GM18526 (cell line): Measurements from ENCODE around the gene HBM.

ENCODE experiments used
- POLR2A ChIP-seq: IDR thresholded peaks from 3 replicates; pipeline ENCODE4 v1.6.1; 2011; ENCODE audit not compliant: insufficient read length; ENCODE audit errors: extremely low read depth

HBM gene

GRCh38 chr16:140175-140857 lies 25.5 kb upstream of the HBM start:
- no peak for TF ChIP-seq POLR2A

- TF ChIP-seq POLR2A: no peak
Measured at GRCh38 chr16:142405-142967, 23.3 kb upstream of the HBM start.

DNA sequence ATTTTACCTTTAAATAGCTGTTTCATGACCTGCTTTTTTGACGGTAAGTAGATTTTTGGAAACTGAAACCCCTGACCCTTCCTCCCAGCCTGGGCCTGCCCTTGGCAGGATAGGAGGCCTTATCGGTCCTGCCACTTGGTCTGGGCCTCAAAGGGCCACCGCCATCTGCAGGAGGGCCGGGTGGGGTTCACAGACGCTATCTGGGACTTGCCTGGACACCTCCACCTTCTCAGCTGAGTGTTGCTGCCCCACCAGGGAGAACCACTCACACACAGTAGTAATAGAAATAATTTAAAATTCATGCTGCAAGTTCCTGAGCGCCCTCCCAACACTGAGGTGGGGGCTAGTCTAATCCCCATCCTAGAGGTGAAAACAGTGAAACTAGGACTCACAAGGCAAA lies 22.7 kb upstream of the HBM start:
- TF ChIP-seq POLR2A: no peak

DNA sequence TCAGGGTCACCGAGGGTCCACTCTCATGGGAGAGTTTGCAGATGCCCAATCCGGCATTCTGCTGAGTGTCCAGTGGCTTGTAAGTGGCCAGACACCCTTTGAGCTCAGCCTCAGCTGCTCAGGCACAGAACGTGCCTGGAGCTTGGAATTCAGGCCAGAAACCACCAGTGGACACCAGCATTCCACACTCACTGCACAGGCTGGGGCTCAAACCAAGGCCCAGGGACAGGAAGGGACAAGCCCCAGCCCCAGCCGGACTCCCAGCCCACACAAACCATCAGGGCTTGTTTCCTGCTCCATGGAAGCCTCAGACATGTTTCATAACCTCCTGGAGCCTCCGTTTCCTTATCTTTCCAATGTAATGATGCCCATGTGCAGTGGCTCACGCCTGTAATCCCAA lies 22.3 kb upstream of the HBM start:
- TF ChIP-seq POLR2A: no peak

DNA sequence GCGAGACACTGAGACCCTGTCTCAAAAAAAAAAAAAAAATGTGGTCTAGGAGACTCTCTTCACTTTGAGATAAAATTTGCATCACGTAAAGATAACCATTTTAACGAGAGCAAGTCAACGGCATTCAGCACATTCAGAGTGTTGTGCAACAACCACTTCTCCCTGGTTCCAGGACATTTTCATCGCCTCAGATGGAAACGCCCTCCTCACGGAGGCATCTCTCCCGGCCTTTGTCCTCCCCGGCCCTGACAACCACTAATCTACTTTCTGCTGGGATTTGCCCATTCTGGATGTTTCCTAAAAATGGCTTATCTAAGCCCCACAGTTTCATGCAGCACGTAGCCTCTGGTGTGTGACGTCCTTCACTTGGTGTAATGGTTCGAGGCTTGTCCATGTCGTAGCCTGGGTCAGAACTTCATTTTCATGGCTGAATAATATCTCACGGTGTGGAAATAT lies 21.0 kb upstream of the HBM start:
- no peak for TF ChIP-seq POLR2A

DNA sequence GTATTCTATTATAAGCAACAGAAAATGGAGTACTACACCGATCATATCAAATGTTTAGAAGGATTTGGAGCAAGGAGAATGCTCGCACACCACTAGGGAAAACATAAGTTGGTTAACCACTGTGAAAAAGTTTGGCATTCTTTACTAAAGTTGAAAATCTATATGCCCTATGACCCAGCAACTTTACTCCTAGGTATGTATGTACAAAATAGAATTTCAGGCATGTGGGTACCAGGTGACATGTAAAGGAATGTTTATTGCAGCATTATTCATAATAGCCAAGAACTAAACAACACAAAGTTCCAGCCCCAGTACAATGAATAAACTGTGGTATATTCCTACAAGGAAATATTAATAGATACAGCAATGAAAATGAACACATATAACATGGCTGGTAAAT lies 19.1 kb upstream of the HBM start:
- TF ChIP-seq POLR2A: no peak

GRCh38 chr16:149024-149660 lies 16.6 kb upstream of the HBM start:
- no peak for TF ChIP-seq POLR2A

DNA sequence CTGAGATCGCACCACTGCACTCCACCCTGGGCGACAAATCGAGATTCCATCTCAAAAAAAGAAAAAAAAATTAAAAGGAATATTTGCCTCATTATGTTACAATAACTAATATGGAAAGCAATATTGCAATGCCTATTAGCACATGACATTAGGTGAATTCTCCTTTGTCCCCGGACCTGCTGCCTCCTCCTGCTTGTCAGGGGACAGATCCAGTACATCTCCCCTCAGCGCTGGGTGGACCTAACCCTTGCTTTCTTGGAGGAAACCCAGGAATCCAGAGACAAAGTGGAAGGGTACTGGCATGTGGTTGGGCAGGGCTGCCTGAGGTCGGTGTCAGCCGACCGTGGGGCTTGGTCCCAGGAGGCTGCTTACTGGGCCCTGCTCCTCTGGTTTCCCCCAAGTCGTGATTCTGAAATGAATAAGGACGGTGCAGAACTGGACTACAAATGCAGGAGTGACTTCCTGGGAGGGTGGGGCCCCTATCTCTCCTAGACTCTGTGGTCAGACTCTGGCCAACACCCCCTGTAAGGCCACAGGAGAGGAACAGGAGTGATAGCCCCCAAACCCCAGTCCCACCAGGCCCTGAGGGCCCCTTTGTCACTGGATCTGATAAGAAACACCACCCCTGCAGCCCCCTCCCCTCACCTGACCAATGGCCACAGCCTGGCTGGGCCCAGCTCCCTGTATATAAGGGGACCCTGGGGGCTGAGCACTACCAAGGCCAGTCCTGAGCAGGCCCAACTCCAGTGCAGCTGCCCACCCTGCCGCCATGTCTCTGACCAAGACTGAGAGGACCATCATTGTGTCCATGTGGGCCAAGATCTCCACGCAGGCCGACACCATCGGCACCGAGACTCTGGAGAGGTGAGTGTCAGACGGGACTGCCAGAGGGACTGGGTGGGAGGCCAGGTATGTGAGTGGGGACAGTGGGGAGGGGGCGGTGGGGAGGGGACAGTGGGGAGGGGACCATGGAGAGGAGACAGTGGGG lies 13.3 kb upstream of the HBM start, which contains the start of gene HBZ:
Gene HBZ, plus strand, starts transcription at position 504 of the 988 bp plus-strand sequence. Its CDS starts 266 bp downstream, at position 770.
- TF ChIP-seq POLR2A: no peak

DNA sequence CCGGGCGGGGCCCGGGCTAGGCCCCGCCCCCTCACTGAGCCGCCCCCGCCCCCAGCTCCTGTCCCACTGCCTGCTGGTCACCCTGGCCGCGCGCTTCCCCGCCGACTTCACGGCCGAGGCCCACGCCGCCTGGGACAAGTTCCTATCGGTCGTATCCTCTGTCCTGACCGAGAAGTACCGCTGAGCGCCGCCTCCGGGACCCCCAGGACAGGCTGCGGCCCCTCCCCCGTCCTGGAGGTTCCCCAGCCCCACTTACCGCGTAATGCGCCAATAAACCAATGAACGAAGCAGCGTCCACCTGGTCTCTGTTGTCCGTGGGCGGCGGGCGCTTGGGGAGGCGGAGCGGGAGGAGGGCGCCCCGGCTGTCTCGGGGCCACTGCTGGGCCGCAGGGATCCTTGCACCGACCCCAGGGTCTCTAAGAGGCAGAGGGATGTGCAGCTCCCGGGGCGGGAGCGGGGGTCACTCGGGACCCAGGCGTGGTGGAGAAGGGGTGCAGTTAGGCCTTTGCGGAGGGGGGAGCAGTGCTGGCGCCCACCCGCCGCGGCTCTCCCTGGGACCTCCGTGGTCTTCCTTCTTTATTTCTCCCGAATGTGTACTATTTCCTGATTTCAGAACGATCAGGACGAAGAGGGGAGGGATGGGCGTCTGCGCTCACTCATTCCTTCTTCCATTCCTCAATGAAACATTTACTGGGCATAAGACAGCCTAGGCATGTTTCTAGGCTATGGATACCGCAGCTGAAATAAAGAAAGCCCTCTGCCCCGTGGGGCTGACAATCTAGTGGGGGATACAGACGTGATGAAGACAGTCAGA lies 11.4 kb upstream of the HBM start:
- TF ChIP-seq POLR2A: no peak

DNA sequence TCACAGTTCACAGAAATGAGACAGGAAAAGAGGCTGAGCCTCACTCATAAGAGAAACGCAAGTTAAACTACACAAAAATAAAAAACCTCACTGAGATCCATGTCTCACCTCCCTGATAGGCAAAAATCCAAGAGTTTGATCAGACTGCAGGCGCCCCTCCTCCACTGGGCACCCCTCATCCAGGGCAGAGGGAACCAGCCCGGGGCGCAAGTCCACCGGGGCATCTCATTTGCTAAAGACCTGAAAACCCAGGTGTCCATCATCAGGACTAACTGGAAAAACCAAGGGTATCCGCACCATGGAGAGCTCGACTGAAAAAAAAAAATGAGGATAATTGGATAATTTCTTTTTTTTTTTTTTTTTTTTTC lies 10.8 kb upstream of the HBM start:
- TF ChIP-seq POLR2A: no peak

- TF ChIP-seq POLR2A: no peak
Measured at GRCh38 chr16:159136-159849, 6.5 kb upstream of the HBM start.

- no peak for TF ChIP-seq POLR2A
Measured at GRCh38 chr16:160691-161190, 5.0 kb upstream of the HBM start.

DNA sequence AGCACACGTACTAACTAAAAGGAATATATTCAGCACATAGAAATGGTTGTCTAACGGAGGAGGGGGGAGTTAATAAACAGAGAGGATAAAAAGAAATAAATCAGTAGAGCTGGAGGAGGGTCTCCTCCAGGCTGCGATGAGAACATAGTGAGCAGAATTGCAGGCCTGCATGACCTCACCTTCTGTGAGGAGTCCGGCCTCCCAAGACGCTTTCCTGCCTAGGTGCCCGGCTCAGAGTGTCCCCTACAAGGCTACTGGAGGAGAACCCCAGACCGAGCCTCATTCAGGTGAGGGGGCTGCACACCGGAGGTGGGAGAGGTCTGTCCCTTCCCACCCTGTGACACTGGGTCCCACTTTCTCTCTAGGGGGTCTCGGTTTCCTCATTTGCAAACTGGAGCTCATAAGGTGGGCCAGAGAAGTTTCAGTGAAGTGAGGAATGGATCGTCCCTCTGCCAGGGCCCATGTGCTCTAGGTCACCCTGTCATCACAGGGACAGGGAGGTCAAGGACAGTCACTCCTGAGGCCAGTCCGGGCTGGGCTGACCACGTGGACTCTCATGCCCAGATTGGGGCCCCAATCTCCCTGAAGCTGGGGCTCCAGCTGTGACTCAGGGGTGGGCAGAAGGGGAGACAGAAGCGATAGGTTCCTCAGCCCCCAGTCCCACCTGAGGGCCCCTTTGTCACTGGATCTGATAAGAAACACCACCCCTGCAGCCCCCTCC lies 3.3 kb upstream of the HBM start:
- no peak for TF ChIP-seq POLR2A
